ENCODE results near the gene EIF4ENIF1.

GRCh38 chr22:31532060-31532459, 42.4 kb upstream of the EIF4ENIF1 start:
- TF ChIP-seq EP300 (IDR thresholded peaks at IDR 0.05) (no peak), POLR2A (IDR thresholded peaks at IDR 0.05) (no peak), POLR2AphosphoS5 (IDR thresholded peaks at IDR 0.05) (no peak)

Measured in upper lobe of left lung (tissue), 4 donors.